NB4 (cell line): ENCODE measurements around the gene ARID1B.

Experiments
- DNase-seq: peaks from one replicate; pipeline ENCODE4 v3.0.0; 2010; ENCODE audit warnings: low read depth
- H3K4me3 ChIP-seq: one replicate; pipeline ENCODE4 v1.5.1; 2011; ENCODE audit warnings: mild to moderate bottlenecking, low read depth, low read length, moderate library complexity
- CTCF ChIP-seq: IDR thresholded peaks from one replicate; pipeline ENCODE4 v1.5.1; 2012; ENCODE audit warnings: low read depth, low read length
- MAX ChIP-seq: IDR thresholded peaks from 2 replicates; pipeline ENCODE4 v1.6.1; 2011; ENCODE audit warnings: low read depth, low read length
- MYC ChIP-seq: IDR thresholded peaks from 2 replicates; pipeline ENCODE4 v1.6.1; 2011; ENCODE audit warnings: low read depth, low read length
- POLR2A ChIP-seq: IDR thresholded peaks from 2 replicates; pipeline ENCODE4 v1.6.1; 2011; ENCODE audit warnings: mild to moderate bottlenecking; ENCODE audit not compliant: insufficient read length; ENCODE audit errors: extremely low read depth

The ARID1B gene

GRCh38 chr6:156905801-156906200, 128.6 kb downstream of the ARID1B start:
- H3K4me3 ChIP-seq: no peak overlapping the region
- DNase-seq: no peak

GRCh38 chr6:156906451-156906850, 129.3 kb downstream of the ARID1B start:
- no peak for DNase-seq
- TF ChIP-seq MYC: no peak
- TF ChIP-seq POLR2A: no peak
- no peak for TF ChIP-seq MAX
- TF ChIP-seq CTCF: no peak
- H3K4me3 ChIP-seq: no peak overlapping the region

More at GRCh38 chr6:156905801-156906200, 128.6 kb downstream of the ARID1B start:
- TF ChIP-seq CTCF (no peak), MAX (no peak), POLR2A (no peak), MYC (no peak)

GRCh38 chr6:156909212-156910010, 132.2 kb downstream of the ARID1B start:
- no peak for DNase-seq
- H3K4me3 ChIP-seq: no peak overlapping the region
- TF ChIP-seq MYC (no peak), CTCF (no peak), POLR2A (no peak), MAX (no peak)

- no peak overlapping the region for H3K4me3 ChIP-seq
- no peak for DNase-seq
- no peak for TF ChIP-seq POLR2A
- TF ChIP-seq MYC: no peak
- no peak for TF ChIP-seq CTCF
- TF ChIP-seq MAX: no peak
Observed at GRCh38 chr6:156910011-156910334, 132.8 kb downstream of the ARID1B start.

- no peak overlapping the region for H3K4me3 ChIP-seq
- TF ChIP-seq MYC: no peak
- no peak for TF ChIP-seq MAX
- TF ChIP-seq CTCF: no peak
- TF ChIP-seq POLR2A: no peak
- no peak for DNase-seq
Observed at GRCh38 chr6:156910938-156911337, 133.8 kb downstream of the ARID1B start.
